Endometrial microvascular endothelial cells (primary cell): Measurements from ENCODE around the gene CLIP3. TPM values are rescaled to one million over a fixed set of nuclear protein-coding genes. Genes with fewer than 3 reads are reported as not detected.
"Not testable (repeated sequence)": the region's sequence is repeated elsewhere in the genome, so short reads cannot be mapped to it uniquely, and the experiment has no call there.

Experiments used
- in situ Hi-C: cut with HindIII; loops from 2 replicates; pipeline ENCODE4 v1.10.0; 2017; ENCODE audit warnings: low sequenced_read_pairs, low pct_unique_long_range_greater_than_20kb; ENCODE audit errors: inconsistent ontology term
- total RNA-seq: library from RNA; depleted of rRNA; stranded (reverse); fragments of >200 nt; gene quantifications from one replicate; pipeline ENCODE4 v1.2.3, GENCODE V29; 2015; ENCODE audit errors: inconsistent ontology term

Gene CLIP3, protein sequence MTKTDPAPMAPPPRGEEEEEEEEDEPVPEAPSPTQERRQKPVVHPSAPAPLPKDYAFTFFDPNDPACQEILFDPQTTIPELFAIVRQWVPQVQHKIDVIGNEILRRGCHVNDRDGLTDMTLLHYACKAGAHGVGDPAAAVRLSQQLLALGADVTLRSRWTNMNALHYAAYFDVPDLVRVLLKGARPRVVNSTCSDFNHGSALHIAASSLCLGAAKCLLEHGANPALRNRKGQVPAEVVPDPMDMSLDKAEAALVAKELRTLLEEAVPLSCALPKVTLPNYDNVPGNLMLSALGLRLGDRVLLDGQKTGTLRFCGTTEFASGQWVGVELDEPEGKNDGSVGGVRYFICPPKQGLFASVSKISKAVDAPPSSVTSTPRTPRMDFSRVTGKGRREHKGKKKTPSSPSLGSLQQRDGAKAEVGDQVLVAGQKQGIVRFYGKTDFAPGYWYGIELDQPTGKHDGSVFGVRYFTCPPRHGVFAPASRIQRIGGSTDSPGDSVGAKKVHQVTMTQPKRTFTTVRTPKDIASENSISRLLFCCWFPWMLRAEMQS
- total RNA-seq = 5.9 TPM

DNA sequence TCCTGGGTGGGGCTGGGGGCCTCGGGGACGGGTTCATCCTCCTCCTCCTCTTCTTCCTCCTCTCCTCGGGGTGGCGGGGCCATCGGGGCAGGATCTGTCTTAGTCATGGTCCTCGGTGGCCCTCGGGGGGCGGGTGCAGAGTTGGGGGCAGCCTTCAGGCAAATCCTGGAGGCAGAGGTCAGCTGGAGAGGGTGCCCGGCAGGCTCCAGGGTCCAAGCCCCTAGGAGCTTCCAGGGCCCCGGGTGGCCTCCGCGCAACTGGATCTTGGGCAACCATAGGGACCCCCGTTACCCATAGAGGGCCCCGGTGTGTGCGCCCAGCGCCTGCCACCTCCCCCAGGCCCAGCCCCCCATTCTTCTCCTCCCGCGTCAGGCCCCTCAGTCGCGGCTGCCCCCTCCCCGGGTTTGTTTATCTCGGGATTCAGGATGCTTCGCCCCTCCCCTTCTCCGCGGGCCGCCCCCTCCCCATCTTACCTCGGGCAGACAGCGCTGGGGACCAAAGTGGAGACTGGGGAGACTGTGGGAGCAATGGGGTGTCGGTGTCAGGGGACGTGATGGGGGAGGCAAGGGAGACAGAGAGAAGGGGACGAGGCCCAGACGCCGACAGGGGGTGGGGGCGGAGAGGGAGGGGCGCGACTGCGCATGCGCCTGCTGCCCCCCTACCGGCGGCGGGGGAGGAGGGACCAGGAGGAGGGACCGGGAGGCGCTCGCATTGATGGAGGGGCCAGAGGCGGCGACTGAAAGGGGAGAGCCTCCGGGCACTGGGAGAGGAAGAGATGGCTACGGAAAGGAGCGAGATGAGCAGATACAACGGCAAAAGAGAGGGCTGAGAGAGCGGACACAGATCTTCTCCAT lies at the start of gene CLIP3:
Gene CLIP3, minus strand, starts transcription at position 623 of the 854 bp plus-strand sequence. Its CDS starts 516 bp downstream, at position 107.
- in situ Hi-C loops = no loop called here

DNA sequence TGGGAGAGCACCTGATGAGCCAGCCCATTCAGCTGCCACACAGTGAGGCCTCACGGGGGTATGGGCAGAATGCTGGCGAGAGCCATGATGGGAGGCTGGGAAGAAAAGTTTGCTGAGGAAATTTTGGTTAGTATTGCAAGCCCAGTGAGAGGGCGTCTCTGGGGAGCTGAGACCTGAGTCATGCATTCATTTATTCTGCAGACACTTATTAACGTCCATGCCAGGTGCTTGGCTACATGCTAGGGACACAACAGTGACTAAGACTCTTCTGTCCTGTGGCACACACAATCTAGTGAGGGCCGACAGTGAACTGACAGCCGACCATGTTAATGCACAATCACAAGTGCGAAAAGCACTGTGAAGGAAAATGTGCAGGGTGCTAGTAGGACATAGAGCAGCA lies 49.2 kb upstream of the CLIP3 start:
- in situ Hi-C loops = no loop called here

DNA sequence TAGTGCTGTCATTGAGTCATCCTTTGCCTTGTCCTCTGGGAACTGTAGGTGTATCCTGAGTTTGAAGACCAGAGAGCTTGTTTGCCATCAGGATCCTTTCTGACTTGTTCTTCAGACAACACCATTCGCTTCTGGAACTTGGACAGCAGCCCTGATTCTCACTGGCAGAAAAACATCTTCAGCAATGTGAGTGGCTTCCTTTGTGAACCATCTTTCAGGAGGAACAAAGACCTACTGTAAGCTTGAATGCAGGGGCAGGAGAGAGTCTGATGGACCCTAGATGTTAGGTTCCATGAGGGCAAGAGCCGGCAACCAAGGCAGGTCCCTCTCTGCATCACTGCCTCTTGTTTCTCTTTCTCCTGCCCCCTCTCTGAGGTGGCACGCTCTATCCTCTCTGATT lies 48.7 kb upstream of the CLIP3 start:
- in situ Hi-C loops = no loop called here

DNA sequence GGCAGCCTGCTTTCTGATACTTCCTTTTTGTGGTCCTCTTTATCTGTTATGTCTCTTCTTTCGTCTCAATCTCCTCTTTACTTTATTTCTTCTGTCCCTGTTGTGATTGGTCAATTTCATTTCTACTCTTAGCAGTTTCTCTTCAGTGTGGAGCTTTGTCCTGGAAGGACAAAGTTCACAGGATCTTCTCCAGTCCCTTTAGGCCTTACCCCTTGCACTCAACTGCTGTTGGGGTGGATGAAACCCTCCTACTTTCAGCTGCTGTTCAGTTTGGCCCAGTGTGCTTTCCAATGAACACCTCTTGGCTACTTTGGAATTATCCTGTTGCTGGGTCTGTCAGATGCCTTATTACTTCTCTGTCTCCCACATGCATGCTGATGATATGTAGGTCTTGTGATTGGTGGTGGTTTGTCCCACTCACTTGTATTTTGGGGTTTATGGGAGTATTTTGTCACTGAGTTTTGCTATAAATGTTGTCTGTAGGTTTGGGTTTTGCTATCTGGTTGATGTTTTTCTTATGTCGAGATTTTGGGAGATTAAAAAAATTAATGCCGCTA lies 46.8 kb upstream of the CLIP3 start:
- in situ Hi-C loops = no loop called here

DNA sequence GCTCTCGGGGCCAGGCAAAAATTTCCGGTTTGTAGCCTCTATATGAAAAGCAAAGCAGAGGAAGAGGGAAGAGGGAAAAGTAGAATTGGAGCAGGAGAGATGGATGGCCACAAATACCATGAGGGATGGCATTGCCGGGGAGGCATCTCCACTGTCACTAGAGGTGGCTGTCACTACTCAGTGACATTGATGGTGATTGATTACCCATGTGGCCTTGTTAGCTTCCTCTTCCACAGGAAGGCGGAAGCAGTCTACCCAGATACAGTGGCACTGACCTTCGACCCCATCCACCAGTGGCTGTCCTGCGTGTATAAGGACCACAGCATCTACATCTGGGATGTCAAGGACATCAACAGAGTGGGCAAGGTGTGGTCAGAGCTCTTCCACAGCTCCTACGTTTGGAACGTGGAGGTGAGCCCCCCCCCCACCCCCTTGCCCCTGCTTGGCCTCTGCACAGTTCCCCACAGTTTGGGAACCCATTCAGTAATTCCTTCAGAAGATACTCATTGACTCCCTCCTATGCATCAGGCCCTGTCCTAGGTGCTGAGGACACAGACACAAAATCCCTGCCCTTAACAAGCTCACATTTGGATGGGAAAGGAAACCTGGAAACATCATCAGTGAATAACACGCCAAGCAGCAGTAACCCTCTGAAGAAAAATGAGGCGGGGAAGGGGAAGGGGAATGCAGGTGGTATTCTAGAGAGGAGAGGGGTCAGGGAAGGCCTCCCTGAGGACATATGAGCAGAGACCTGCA lies 40.6 kb upstream of the CLIP3 start:
- in situ Hi-C loops = no loop called here

DNA sequence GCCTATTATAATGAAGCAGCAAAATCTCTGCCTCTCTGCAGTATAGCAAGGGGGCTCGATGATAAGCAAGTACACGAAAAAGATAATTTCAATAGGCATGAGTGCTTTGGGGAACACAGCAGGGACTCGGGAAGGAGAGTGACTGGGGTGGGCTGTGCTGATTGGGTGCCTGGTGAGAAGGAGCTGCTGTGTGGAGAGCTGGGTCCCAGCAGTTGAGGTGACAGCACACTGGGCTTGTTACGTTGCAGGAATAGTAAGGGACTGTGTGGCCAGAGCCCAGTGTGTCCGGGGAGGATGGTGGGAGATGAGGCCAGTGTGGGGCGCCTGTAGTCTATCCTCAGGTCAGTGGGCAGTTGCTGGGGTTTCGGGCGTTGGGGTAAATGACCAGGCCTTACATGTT lies 39.4 kb upstream of the CLIP3 start:
- in situ Hi-C loops = no loop called here

DNA sequence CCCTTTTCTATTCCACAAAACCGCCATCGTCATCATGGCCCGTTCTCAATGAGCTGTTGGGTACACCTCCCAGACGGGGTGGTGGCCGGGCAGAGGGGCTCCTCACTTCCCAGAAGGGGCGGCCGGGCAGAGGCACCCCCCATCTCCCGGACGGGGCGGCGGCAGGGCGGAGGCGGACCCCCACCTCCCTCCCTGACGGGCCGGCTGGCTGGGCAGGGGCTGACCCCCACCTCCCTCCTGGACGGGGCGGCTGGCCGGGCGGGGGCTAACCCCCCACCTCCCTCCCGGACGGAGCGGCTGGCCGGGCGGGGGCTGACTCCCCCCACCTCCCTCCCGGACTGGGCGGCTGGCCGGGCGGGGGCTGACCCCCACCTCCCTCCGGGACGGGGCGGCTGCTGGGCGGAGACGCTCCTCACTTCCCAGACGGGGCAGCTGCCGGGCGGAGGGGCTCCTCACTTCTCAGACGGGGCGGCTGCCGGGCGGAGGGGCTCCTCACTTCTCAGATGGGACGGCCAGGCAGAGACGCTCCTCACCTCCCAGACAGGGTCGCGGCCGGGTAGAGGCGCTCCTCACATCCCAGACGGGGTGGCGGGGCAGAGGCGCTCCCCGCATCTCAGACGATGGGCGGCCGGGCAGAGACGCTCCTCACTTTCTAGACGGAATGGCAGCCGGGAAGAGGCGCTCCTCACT lies 36.3 kb upstream of the CLIP3 start:
- in situ Hi-C loops = not testable (repeated sequence)

DNA sequence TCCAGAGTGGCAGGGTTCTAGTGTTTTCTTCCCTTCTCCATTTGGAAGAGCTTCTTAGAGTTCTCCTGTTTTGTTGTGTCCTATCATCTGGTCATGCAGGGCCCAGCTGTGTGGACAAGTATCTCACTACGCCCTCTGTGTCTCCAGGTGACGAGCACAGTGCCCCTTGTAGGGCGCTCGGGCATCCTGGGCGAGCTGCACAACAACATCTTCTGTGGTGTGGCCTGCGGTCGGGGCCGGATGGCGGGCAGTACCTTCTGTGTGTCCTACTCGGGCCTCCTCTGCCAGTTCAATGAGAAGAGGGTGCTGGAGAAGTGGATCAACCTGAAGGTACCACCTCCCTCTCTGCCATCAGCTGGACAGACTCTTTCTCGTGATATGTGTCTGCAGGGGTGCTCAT lies 35.0 kb upstream of the CLIP3 start:
- in situ Hi-C loops = no loop called here

DNA sequence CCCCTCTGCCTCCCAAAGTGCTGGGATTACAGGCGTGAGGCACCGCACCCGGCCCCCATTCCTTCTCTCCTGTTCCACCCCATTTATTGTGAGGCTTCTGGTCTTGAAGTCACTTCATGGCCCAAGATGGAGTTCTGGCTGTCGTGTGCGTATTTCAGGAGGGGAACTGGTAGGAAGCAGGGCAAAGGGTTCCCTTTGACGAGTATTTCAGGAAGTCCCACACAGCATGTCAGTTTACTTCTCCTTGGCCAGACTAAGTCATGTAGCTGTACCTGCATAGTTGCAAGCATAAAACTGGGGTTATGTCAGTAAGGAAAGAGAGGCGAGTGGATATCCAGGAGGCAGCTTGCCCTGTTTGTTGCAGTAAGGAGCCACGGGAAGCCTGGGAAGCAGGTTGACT lies 32.2 kb upstream of the CLIP3 start:
- in situ Hi-C loops = no loop called here

DNA sequence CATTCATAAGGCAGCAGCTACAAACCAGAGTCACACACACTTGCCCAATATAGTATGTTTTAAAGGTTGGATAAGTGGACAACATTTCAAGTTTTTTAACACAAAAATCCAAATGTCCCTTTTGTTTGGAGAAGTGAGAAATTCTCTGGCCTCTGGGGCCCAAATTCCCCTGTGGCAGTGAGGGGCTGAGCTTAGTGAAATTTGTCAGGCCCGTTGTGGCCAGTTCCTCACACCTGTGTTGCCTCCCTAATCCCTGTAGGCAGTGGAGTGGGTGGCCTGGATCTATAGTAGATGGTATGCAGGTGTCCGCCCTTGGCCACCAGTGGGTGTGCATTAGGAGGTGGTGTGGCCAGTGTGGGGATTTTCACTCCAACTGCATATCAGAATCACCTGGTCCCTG lies 28.7 kb upstream of the CLIP3 start:
- in situ Hi-C loops = no loop called here

DNA sequence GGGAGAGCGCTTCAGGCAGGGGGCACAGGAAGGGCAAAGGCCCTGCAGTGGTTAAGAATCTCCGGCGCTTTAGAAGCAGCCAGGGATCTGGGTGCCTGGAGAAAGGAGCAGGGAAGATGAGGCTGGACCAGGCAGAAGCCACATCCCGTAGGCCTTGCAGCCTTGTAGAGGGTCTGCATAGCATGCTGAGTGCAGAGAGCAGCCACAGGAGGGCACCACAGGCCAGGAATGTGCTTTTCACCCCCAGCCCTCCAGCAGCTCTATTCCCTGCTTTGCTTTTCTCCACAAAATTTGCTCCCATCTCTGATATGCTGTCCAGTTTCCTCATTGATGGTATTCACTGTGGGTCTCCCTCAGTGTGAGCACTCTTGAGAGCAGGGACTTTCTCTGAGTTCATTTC lies 27.8 kb upstream of the CLIP3 start:
- in situ Hi-C loops = no loop called here

DNA sequence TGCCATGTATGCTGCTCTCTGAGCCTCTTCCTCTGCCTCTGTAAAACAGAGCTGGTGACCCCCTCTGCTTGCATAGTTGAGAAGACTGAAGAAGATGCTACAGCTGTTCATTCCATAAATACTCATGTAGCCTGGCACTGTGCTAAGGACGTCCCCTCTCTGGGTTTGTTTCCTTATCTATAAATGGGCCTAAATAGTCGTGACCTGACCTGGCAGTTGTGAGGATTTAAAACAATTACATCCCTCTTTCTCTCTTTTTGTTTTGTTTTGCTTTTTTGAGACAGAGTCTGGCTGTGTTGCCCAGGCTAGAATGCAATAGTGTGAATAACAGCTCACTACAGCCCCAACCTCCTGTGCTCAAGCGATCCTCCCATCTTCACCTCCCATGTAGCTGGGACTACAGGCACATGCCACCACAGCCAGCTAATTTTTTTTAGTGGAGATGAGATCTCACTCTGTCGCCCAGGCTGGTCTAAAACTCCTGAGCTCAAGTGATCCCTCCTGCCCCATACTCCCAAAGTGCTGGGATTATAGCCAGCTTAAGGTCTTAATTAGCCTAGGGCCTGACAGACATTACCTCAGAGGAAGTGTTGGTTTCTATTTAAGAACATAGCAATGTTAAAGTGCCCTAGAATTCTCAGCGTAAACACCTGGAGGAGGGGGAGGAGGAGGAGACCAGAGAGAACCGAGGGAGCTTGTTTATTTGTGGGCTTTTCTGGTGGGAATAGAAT lies 26.7 kb upstream of the CLIP3 start:
- in situ Hi-C loops = no loop called here

DNA sequence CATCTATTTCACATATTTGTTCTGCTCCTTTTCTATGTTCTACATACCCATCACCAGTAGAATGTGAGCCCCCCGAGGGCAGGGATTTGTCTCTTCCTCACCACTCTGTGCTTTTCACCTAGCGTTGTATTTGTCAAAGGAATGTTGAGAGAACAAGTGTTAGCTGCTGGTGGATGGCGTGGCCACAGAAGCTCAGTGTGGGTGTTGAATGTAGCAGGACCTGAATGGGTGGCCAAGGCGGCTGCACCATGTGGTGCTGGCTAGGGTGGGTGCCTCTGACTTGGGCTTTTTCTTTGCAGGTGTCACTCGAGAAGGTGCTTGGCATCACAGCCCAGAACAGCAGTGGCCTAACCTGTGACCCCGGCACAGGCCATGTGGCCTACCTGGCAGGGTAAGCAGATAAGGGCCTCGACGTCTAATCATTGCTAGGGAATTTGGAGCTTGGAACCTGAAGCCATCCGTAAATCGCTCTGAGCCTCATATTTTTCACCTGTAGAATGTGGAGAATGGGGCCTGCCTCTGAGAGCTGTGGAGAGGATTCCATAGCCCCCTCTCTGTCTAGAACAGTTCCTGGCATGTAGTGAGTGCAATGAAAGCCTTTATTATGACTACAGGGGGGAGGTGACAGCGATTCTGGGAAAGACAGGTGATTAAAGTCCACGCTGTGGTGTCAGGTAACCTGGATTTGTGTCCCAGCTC lies 26.0 kb upstream of the CLIP3 start:
- in situ Hi-C loops = no loop called here

DNA sequence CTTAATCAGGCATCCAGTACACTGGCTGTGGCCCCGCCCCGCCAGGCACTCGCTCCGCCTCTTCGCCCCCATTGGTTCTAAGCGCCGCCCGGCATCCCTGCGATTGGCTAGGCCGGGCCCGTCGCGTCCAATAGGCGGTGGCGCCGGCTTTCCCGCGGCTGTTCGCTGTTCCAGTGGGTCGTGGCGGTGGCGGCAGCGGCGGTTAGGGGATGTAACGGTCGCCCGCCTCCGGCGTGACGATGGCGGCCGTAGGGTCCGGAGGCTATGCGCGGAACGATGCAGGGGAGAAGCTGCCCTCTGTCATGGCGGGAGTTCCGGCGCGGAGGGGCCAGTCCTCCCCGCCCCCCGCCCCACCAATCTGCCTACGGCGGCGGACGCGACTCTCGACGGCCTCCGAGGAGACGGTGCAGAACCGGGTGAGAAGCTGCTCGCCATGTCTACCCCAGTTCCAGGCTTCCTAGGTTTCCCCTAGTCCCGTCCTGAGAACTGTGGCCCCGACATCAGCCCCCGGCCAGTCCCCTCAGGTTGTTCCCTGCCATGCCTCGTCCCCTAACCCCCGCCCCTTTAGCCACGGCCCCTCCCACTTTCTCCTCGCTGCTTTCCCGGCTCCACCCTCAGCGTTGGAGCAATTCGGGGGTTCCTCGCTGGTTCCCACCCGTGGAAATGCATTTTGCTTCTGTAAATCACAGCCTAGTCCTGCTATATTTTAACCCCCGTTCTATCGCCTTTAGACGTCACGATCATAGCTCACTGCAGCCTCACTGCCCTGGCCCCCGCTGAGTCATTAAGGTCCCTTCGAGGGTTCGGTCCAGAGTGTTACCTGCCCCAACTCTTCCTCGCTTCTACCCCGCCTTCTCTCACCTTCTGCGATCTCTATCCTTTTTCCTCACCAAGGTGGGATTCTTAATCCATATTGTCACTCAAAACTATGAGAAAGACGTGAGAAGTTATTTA lies 22.3 kb upstream of the CLIP3 start, which contains the start of gene WDR62:
Gene WDR62, plus strand, starts transcription at position 165 of the 954 bp plus-strand sequence. Its CDS starts 75 bp downstream, at position 240.
- in situ Hi-C loops = no loop called here

DNA sequence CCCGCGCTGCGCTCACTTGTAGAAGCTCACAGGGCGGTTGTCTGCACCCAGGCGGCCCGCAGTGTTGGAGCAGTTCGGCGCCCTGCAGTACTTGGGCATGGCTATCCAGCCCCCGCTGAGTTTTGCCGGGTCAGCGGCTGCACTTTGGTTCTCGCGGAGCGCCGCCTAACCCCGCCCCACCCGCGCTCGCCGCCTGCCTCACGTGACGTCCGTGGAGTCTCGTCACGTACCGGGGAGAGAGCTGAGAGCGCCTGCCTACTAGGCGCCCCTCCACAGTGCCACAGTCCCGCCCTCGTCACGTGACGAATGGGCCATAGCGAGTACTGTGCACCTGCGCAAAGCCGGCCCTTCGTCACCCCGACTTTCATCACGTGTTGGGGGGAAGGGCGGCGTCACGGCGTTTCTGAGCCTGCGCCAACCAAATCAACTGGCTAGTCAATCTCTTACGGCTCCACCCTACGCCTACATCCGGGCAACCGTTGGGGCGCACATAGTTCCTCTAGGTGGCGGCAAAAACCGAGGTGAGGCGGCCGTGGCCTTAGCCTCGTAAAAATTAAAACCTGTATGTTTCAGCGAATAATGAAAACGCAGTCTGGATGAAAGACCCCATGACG lies 21.6 kb upstream of the CLIP3 start, which contains the start of gene THAP8:
Gene THAP8, minus strand, starts transcription at position 167 of the 614 bp plus-strand sequence. Its CDS starts 68 bp downstream, at position 99.
- in situ Hi-C loops = no loop called here
